ENCODE measurements around the gene KCNJ9.

KCNJ9 gene

GRCh38 chr1:160066829-160067745 is 14.3 kb upstream of the KCNJ9 start:
- no peak for DNase-seq (ENCODE audit: low spot score)

GRCh38 chr1:160068225-160068624 is 13.1 kb upstream of the KCNJ9 start:
- DNase-seq (ENCODE audit: low spot score), result no peak

- no peak for DNase-seq (ENCODE audit: low spot score)
These were observed 11.7 kb upstream of the KCNJ9 start, which contains the start of gene KCNJ10 for GRCh38 chr1:160069460-160070231. TSS of gene KCNJ10 (minus strand) at chr1:160070160. CDS start at chr1:160042532, 27,628 bp downstream.

DNA sequence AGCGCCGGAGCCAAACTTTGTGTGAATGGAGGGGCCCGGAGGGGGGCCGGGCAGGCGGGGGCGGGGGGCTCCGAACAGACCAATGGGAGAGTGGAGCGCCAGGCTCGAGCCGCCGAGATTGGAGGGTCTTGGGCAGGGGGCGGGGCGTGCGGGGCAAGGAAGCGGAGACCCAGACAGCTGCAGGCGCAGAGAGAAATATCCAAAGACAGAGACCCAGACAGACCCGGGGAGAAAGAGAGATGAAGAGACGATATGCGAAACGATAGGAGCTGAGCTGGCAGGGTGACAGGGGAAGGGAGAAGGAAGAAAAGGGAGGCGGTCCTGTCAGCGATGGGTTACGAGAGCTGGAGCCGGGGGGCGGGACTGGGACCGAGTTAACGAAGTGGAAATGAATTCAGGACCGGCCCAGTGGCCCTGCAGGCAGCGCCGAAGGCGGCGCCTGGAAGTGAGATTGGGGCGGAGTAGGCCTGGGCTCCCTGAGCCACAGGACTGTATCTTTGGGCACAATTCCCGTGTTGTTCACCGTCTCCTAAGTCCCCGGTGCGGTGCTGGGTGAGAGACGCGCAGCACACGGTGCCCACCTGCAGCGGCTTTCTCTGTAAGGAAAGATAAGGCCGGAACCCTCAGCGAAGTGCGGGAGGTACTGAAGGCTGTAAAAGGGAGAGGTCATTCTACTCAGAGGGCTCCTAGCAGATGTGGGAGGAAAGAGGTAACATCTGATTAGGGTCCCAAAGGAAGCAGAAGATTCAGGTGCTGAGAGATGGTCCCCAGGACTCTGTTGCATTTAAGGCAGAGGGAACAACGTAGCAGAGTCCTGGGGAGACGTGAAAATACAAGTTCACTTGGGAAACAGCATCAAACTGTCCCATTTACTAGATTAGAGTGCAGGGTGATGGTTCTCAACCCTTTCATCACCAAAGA is 10.8 kb upstream of the KCNJ9 start:
- no peak for DNase-seq (ENCODE audit: low spot score)

DNA sequence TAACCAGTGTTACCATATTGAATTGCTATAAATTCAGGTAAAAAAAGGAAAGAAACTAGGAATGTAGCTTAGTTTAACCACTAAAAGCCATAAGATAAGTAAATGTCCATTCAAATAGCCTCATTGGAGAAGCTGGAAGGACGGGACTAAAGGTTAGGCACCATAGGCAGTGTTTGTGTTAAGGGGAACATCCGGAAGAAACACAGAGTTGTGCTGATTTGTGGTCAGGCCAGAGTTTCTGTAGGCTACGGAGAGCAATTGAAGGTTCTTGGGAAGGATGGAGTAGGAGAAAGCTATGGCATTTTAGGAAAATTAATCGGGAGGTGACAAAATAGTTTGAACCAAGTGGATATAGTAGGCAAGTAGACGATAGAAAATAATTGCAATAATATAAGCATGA is 10.0 kb upstream of the KCNJ9 start:
- DNase-seq (ENCODE audit: low spot score), result no peak

- no peak for DNase-seq (ENCODE audit: low spot score)
These were observed 6.5 kb upstream of the KCNJ9 start for GRCh38 chr1:160074865-160075264.

DNA sequence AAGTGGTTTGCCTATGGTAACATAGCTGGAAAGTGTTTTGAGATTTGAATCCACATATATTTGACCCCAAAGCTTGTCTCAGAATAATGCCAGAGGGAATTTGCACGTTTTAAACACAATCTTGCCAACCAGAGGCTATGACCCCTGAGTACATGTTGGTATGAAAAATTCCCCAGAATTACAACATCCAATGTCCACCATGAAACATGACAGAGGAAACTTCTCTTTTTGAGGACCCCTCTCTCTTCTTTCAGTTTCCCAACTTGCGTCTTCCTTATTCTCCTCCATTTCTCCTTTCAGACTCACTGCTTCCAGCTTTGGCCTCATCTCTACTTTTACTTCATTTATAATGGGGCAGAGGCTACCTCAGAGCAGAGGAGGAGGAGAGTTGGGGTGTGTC is 5.5 kb upstream of the KCNJ9 start:
- DNase-seq (ENCODE audit: low spot score), result no peak

GRCh38 chr1:160076295-160076694 is 5.0 kb upstream of the KCNJ9 start:
- no peak for DNase-seq (ENCODE audit: low spot score)

- no peak for DNase-seq (ENCODE audit: low spot score)
These were observed 3.9 kb upstream of the KCNJ9 start for GRCh38 chr1:160077486-160077885.

DNA sequence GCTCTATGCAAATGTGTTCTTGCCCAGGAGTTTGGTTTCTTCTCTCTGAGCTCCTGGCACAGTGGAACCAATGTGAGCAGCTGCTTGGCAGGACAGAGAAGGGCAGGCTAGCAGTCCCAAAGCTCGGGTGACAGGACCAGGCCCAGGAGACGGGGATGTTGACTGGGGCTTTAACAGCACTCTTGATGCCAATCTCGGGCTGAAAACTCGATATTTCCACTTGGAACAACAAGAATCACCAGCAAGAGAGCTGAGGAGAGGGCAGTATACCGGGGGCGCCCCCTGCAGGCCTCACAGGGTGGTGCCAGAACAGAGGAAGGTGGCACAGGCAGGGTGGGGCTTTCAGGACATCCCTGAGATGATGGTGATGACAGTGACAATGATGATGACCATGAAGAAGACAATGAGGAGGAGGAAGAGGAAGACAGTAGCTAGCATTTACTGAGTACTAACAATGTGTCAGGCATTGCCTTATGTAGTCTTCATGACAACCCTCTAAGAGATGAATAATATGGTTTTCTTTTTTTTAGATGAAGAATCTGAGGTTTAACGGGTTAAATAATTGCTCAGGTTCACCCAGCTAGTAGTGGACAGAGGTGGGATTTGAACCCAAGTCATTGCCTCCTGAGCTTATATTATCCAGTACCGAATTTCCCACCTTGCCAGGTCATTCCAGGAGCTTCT is 2.7 kb upstream of the KCNJ9 start:
- peak; percentile 17 for DNase-seq (ENCODE audit: low spot score)

DNA sequence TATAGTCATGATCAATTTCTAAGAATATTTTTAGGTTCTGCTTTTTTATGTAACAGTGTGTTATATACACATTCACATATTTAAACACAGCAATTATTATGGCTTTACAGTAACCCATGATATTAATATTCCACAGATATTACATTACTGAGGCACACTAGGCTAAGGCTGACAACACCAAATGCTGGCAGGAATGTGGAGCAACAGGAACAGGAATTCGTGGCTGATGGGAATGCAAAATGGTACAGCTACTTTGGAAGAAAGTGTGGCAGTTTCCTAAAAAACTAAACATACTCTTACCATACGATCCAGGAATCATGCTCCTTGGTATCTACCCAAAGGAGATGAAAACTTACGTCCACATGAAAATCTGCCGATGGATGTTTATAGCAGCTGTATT is 1.9 kb upstream of the KCNJ9 start:
- no peak for DNase-seq (ENCODE audit: low spot score)

DNA sequence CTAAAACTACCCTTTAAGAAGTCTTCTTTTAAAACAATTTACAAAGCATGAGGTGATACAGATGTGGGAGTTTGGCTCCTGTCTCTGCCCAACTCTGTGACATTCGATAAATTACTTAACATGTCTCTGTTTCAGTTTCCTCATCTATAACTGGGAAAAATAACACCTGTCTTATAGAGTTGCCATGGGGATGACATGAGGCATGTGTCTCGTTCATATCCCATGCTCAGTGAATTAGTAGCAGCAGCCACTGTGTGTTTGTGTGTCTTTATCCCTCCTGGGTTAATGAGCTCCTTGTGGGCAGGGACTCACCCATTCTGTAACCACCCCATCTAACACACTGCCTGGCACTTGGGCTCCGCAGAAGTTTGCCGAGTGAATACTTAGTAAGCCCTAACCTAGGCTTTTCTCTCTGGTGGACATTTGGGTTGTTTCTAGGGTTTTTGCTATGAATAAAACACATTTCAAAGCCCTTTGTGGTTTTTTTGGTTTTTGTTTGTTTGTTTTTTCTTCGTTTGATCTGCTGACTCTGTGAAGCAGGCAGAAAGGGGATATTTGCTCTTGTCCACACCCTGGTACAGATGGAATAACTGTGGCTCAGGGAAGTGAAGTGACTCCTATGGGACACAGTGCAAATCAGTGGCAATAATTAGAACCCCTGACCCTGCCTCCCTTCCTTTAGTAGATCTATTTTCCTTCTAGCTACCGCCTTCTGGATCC is 797 bp upstream of the KCNJ9 start:
- DNase-seq (ENCODE audit: low spot score), result peak; percentile 2

GRCh38 chr1:160082487-160082886 is 1.1 kb downstream of the KCNJ9 start:
- no peak for DNase-seq (ENCODE audit: low spot score)

- no peak for DNase-seq (ENCODE audit: low spot score)
These were observed 1.6 kb downstream of the KCNJ9 start for GRCh38 chr1:160082926-160083325.

GRCh38 chr1:160083968-160084770 is 2.8 kb downstream of the KCNJ9 start:
- DNase-seq (ENCODE audit: low spot score), result no peak

GRCh38 chr1:160084771-160085321 is 3.5 kb downstream of the KCNJ9 start:
- DNase-seq (ENCODE audit: low spot score), result no peak

DNA sequence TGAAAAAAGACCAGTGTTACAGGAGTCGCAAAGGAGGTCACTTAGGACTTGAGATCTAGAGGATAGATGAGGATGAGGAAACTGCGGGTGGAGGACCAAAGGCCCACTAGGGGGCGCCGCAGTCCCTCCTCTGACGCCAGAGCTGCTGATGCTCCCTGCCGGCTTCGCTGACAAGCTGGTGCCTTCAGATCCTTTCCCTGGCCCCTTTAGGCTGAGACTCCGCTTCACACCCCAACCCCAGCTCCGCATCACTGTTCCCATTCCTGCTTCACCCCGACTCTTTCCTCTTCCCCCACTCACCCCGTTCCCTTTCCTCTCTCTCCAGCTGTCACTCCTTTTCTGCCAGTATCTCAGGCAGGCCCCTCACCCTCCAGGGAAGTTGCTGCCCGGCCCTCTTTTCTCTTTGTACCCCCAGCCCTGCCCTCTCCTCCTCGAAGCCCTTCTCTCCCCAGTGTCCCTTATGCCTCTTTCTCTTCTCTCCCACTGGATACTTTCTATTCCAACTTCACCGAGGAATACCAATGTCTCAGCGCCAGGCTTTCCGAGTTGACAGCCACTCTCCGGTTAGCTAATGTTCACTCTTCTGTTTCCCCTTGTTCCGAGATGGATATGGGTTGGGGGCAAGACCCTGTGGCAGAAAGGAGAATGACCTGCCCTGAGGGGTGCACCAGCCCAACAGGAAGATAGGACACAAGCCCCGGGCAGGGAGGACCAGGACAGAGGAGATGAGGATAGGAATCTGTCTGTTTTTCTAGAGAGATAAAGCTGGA is 4.5 kb downstream of the KCNJ9 start:
- DNase-seq (ENCODE audit: low spot score), result peak; percentile 43

- DNase-seq (ENCODE audit: low spot score), result no peak
These were observed 5.1 kb downstream of the KCNJ9 start for GRCh38 chr1:160086456-160086892.

All from LoVo (cell line).